DLD1 (cell line): ENCODE results near the gene PIK3CG.
"Not testable (repeated sequence)": the region's sequence is repeated elsewhere in the genome, so short reads cannot be mapped to it uniquely, and the experiment has no call there.

ENCODE experiments used
- in situ Hi-C: cut with HindIII; loops from 2 replicates; pipeline ENCODE4 v1.10.0; 2017; ENCODE audit warnings: low sequenced_read_pairs

Gene PIK3CG

DNA sequence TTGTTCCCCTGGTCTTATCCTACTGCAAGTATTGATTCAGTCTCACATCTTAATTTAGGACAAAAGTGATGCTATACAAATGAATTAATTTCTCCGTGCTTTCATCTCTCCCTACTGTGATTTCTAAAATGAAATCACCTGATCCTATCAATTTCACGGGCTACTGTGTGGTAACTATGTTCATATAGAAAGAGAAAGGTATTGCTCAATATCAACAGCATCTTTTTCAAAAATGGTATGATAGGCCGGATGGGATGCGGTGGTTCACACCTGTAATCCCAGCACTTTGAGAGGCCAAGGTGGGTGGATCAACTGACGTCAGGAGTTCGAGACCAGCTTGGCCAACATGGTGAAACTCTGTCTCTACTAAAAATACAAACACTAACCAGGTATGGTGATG lies 71.2 kb downstream of the PIK3CG start:
- in situ Hi-C loops: no loop called here

DNA sequence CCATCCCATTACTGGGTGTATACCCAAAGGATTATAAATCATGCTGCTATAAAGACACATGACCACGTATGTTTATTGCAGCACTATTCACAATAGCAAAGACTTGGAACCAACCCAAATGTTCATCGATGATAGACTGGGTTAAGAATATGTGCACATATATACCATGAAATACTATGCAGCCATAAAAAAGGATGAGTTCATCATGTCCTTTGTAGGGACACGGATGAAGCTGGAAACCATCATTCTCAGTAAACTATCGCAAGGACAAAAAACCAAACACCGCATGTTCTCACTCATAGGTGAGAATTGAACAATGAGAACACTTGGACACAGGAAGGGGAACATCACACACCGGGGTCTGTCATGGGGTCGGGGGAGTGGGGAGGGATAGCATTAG lies 73.0 kb downstream of the PIK3CG start:
- in situ Hi-C loops: not testable (repeated sequence)

DNA sequence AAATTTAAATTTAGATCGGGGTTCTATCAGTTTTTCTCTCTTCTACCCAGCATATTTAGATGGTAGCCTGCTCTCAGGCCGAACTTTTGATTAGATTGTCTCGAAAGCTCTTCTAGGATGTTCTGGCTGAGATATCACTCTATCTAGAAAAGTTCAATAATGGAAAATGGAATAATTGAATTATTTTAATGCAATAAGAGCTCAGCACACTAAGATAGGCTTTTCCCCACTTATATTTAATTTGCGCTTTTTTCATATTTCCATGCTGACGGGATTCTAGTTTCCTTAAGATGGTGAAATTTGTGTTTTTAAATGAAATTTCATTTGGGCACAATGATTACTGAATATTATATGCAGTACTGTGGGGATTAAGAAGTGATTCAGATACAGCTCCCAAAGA lies 73.7 kb downstream of the PIK3CG start:
- in situ Hi-C loops: no loop called here

DNA sequence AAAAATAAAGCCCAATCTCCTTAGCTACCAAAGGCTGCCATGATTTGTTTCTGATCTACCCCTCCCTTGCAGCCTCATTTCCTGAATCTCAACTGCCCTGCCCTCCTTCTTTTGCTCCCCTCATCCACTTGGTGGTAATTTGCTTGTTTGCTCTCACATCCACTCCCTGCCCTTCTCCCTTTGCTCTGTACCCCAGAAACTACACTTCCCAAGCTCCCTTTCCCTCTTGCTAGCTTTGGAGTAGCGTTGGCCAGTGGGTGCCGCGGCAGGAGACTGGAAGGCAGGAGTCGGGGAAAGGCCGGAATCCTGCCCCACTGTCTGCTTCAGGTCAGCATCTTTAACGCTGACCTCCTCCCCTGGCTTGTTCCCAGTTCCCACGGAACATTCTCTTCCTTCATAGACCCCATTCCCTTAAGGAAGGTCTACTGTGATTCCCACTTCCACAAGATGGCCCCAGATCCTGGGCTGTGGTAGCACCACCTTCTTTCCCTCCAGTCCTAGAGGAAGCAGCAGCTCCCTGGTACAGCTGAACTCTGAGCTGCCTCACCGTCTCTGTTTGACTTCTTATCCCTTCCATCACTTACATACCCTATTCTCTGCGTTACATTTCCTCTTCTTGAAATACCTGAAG lies 79.1 kb downstream of the PIK3CG start:
- in situ Hi-C loops: no loop called here

DNA sequence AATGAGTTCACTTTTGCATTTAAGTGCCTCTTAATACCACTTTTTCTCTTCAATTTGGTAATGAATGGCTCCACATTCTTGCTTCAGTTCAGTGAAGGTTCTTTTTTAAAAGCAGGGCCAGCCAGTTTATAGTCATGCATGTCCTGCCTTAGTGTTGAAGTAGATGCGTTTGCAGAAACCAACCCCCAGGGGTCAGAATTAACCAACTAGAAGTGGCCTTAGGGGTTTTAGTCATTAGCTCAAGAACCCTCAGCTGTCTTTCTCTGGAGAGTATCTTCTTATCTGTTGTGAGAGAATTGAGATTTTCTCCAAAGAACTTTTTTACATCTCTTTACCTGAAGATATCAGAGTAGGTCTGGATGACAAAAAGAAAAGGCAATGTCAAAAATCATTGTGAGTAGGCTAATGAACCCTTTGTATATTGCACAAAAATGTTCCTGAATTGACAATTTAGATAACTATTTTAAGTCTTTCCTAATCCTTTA lies 82.2 kb downstream of the PIK3CG start:
- in situ Hi-C loops: no loop called here

DNA sequence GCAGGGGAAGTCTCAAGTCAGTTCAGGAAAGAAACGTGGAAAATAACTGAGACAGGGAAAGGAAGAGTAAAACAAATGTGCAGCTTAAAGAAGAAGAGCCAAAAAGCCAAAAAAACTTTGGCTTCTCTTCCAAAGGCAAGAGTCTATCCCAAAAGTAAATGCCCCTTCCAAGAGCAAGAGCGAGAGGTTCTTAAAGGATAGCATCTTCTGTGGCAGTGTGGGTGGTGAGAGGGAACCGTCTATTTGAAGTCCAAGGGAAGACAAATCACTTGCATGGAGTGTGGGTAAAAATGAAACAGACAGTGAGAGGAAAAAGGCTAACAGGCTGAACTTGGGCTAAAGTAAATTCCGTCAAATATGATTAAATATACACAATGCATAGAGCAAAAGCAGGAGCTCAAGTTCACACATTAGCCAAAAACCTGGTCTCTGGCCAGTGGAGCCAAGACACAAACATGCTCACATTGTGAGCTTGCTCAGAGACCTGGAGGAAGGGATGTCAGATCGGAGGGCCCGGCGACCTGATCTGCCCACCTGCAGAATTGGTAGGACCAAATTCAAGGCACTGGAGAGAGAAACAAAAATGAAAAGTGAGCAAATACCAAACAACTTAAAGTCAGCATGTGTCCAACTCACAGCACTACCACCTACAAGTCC lies 87.0 kb downstream of the PIK3CG start:
- in situ Hi-C loops: no loop called here

DNA sequence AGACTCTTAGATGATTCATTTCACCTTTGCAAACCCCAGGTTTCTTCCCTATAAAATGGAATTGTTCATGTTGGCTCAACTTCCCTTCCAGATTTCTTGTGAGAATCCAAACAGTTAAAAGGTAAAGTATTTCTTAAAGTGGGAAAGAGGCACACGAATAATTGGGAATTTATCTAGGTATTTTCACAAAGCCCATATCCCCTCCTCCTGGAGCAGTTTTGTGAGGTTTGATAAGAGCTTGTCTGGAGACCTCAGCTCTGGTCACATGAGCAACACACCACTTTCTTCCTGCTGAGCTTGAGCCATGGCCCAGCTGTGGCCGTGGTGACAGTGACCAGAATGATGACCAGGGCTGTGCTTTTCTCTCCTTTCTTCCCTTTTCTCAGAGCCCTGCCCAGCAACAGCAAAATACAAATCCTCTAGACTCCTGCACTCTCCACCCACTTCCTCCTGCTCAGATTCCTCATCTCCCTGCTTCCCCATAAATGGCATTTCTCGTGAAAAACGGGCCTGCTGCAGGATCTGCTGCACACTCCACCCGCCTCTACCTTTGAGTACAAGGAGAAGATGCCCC lies 87.7 kb downstream of the PIK3CG start:
- in situ Hi-C loops: no loop called here

DNA sequence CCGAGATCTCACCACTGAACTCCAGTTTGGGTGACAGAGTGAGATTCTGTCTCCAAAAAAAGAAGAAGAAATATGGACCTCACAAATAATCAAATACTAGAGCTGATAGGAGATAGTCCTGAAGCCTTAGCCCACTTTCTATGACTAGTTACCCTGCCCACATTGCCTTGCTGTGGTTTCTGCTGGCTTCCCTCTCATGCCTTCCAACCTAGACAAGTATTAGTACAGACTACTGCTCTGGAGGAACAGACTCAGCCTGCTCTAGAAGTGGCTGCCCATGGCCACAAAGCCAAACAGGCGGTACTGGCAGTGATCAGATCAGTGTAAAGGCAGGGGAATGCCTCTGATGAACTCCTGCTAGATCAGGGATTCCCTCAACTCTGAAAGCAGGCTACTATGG lies 89.8 kb downstream of the PIK3CG start:
- in situ Hi-C loops: no loop called here

DNA sequence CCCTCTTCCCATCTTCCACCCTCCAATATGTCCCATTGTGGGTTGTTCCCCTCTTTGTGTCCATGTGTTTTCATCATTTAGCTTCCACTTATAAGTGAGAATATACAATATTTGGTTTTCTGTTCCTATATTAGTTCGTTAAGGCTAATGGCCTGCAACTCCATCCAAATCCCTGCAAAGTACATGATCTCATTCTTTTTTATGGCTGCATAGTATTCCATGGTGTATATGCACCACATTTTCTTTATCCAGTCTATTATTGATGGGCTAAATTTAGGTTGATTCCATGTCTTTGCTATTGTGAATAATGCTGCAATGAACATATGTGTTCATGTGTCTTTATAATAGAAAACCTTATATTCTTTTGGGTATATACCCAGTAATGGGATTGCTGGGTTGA lies 90.8 kb downstream of the PIK3CG start:
- in situ Hi-C loops: not testable (repeated sequence)
